ENCODE measurements around the gene SSR1. TPM values are rescaled to one million over a fixed set of nuclear protein-coding genes. Genes with fewer than 3 reads are reported as not detected.

SSR1 gene
- total and polyA plus RNA-seq, 2 donors (not counting 1 experiment from before 2014, with no cell fraction given) = 65.6 to 237 TPM

DNA sequence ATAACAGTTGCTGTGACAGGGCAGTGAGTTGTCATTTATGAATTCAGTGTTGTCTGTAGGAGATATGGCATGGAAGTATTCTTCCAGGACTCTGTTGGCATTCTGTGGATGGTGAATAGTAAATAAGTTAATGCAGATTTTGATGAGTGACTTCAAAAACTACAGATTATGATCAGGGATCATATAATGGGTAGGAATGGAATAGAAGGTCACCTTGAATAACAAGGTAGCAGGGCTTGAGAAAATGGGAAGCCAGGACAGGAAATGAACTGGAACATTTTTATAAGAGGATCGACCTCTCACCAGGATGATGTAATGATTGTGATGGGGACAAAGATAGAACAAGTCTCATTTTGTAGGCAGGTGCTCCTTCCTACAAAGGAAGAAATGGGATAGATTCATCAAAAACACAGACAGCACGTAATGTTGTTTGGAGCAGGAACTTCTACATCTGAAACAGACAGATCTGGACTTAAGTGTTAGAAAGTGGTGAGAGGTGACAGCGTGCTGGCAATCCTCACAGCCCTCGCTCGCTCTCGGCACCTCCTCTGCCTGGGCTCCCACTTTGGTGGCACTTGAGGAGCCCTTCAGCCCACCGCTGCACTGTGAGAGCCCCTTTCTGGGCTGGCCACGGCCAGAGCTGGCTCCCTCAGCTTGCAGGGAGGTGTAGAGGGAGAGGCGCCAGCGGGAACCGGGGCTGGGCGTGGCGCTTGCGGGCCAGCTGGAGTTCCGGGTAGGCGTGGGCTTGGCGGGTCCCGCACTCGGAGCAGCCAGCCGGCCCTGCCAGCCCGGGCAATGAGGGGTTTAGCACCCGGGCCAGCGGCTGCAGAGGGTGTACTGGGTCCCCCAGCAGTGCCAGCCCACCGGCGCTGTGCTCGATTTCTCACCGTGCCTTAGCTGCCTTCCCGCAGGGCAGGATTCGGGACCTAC is 30.8 kb upstream of the SSR1 start:
- no peaks in the 10 kb centered on the region for H4K20me1 ChIP-seq (ENCODE audit: control insufficient read depth, extremely low read depth, insufficient read depth, low read length)
- no peak for TF ChIP-seq EZH2 (IDR thresholded peaks at IDR 0.05; ENCODE audit: low read length, missing control alignments)
- TF ChIP-seq, protein P1, sequence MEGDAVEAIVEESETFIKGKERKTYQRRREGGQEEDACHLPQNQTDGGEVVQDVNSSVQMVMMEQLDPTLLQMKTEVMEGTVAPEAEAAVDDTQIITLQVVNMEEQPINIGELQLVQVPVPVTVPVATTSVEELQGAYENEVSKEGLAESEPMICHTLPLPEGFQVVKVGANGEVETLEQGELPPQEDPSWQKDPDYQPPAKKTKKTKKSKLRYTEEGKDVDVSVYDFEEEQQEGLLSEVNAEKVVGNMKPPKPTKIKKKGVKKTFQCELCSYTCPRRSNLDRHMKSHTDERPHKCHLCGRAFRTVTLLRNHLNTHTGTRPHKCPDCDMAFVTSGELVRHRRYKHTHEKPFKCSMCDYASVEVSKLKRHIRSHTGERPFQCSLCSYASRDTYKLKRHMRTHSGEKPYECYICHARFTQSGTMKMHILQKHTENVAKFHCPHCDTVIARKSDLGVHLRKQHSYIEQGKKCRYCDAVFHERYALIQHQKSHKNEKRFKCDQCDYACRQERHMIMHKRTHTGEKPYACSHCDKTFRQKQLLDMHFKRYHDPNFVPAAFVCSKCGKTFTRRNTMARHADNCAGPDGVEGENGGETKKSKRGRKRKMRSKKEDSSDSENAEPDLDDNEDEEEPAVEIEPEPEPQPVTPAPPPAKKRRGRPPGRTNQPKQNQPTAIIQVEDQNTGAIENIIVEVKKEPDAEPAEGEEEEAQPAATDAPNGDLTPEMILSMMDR (conservative IDR thresholded peaks at IDR 0.05 in 1 of 2, IDR thresholded peaks at IDR 0.05 in 1 of 2; ENCODE audit: low read depth in 1 of 2, low read length in 2 of 2) = no peak
- H3K27me3 ChIP-seq (ENCODE audit: control insufficient read depth, insufficient read depth, low read length) = no peaks in the 10 kb centered on the region
- no peak for DNase-seq (ENCODE audit: low read depth in 2 of 2)
- H3K27ac ChIP-seq (ENCODE audit: insufficient read depth, low read length) = no peak overlapping the region
- H3K4me1 ChIP-seq (ENCODE audit: control insufficient read depth, extremely low read depth, insufficient read depth, low read length) = no peaks in the 10 kb centered on the region
- no peaks in the 10 kb centered on the region for H3K79me2 ChIP-seq (ENCODE audit: control insufficient read depth, insufficient read depth, low read length)
- no peak overlapping the region for H3K4me2 ChIP-seq (ENCODE audit: extremely low read depth, insufficient read depth, low read length)
- H3K9ac ChIP-seq (ENCODE audit: insufficient read depth, low read length) = no peak overlapping the region
- no peak overlapping the region for H2AFZ ChIP-seq (ENCODE audit: low read length)
- no peaks in the 10 kb centered on the region for H3K9me3 ChIP-seq (ENCODE audit: control insufficient read depth, insufficient read depth, low read depth, low read length)
- H3K4me3 ChIP-seq (replicated peaks in 1 of 4; ENCODE audit: control extremely low read depth in 1 of 4, insufficient read depth in 1 of 4, low read depth in 3 of 4, low read length in 4 of 4) = no peak overlapping the region
- no peaks in the 10 kb centered on the region for H3K36me3 ChIP-seq (ENCODE audit: control insufficient read depth, insufficient read depth, low read length)

DNA sequence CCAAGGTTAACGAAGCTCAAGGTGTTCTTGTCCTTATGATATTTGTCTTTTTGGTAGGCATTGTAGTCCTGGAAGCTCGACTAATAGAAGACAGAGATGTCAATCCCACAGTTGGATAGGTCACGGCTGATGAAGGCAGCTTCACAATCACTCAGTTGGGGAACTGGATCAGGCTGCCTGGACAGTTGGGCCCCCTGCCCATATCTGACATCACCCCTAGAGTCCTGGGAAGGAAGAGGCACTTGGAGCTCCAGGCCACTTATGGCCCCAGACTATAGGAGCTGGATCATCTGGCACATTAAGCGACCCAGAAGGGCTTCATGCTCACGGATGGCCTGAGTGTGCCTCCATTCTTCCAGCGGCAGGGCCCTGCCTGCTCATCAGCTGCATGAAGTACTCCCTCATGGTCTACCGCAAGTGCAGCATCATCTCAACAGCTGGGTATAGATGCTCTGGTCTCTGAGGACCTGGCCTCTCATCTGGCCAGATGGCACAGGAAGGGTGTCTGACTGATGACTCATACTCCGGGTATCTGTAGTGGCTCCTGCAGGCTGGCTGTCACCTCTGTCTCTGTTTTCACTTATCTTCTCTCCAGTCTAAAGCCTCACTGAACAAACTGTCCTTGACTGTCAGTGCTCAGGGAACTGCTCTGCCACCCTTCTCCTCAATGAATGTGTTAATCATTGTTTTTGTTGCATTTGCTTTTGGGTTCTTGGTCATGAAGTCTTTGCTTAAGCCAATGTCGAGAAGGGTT is 29.2 kb upstream of the SSR1 start:
- Histone ChIP-seq H3K4me2 (ENCODE audit: extremely low read depth, insufficient read depth, low read length) (no peak overlapping the region), H2AFZ (ENCODE audit: low read length) (no peak overlapping the region), H3K9me3 (ENCODE audit: control insufficient read depth, insufficient read depth, low read depth, low read length) (no peaks in the 10 kb centered on the region), H3K9ac (ENCODE audit: insufficient read depth, low read length) (no peak overlapping the region), H3K36me3 (ENCODE audit: control insufficient read depth, insufficient read depth, low read length) (no peaks in the 10 kb centered on the region), H3K27me3 (ENCODE audit: control insufficient read depth, insufficient read depth, low read length) (no peaks in the 10 kb centered on the region), H3K79me2 (ENCODE audit: control insufficient read depth, insufficient read depth, low read length) (no peaks in the 10 kb centered on the region), H3K4me1 (ENCODE audit: control insufficient read depth, extremely low read depth, insufficient read depth, low read length) (no peaks in the 10 kb centered on the region), H3K4me3 (replicated peaks in 1 of 4; ENCODE audit: control extremely low read depth in 1 of 4, insufficient read depth in 1 of 4, low read depth in 3 of 4, low read length in 4 of 4) (no peak overlapping the region), H3K27ac (ENCODE audit: insufficient read depth, low read length) (no peak overlapping the region), H4K20me1 (ENCODE audit: control insufficient read depth, extremely low read depth, insufficient read depth, low read length) (no peaks in the 10 kb centered on the region)
- DNase-seq (ENCODE audit: low read depth in 2 of 2) = no peak
- TF ChIP-seq EZH2 (IDR thresholded peaks at IDR 0.05; ENCODE audit: low read length, missing control alignments) = no peak
- TF ChIP-seq, protein P1 (conservative IDR thresholded peaks at IDR 0.05 in 1 of 2, IDR thresholded peaks at IDR 0.05 in 1 of 2; ENCODE audit: low read depth in 1 of 2, low read length in 2 of 2) = no peak

- Histone ChIP-seq H3K79me2 (ENCODE audit: control insufficient read depth, insufficient read depth, low read length) (no peaks in the 10 kb centered on the region), H2AFZ (ENCODE audit: low read length) (no peak overlapping the region), H3K27me3 (ENCODE audit: control insufficient read depth, insufficient read depth, low read length) (no peaks in the 10 kb centered on the region), H3K9me3 (ENCODE audit: control insufficient read depth, insufficient read depth, low read depth, low read length) (no peaks in the 10 kb centered on the region), H3K4me1 (ENCODE audit: control insufficient read depth, extremely low read depth, insufficient read depth, low read length) (no peaks in the 10 kb centered on the region), H3K9ac (ENCODE audit: insufficient read depth, low read length) (no peak overlapping the region), H3K36me3 (ENCODE audit: control insufficient read depth, insufficient read depth, low read length) (no peaks in the 10 kb centered on the region), H3K4me2 (ENCODE audit: extremely low read depth, insufficient read depth, low read length) (no peak overlapping the region), H4K20me1 (ENCODE audit: control insufficient read depth, extremely low read depth, insufficient read depth, low read length) (no peaks in the 10 kb centered on the region), H3K4me3 (replicated peaks in 1 of 4; ENCODE audit: control extremely low read depth in 1 of 4, insufficient read depth in 1 of 4, low read depth in 3 of 4, low read length in 4 of 4) (no peak overlapping the region), H3K27ac (ENCODE audit: insufficient read depth, low read length) (no peak overlapping the region)
- TF ChIP-seq, protein P1 (conservative IDR thresholded peaks at IDR 0.05 in 1 of 2, IDR thresholded peaks at IDR 0.05 in 1 of 2; ENCODE audit: low read depth in 1 of 2, low read length in 2 of 2) = no peak
- no peak for TF ChIP-seq EZH2 (IDR thresholded peaks at IDR 0.05; ENCODE audit: low read length, missing control alignments)
- DNase-seq (ENCODE audit: low read depth in 2 of 2) = no peak
Observed at GRCh38 chr6:7341271-7341670, 28.3 kb upstream of the SSR1 start.
